SJSA1 (cell line): ENCODE data around the gene VRK2. TPM values are rescaled to one million over a fixed set of nuclear protein-coding genes. Genes with fewer than 3 reads are reported as not detected.

Source experiments
- total RNA-seq: library from RNA; depleted of rRNA; stranded (reverse); fragments of >200 nt; shearing (Covaris generic); gene quantifications from 2 replicates; pipeline ENCODE4 v1.2.3, GENCODE V29; 2014; rRNA removed

Gene VRK2
- total RNA-seq, 1 experiment from 2014 or later, result 28.1 TPM

Other genes starting within 250 kb of the VRK2 start
- gene FANCL, start 194.5 kb downstream of the VRK2 start, total RNA-seq, result 50.0 and 57.0 TPM in 2 replicates